Ureter (tissue), 1 donor: ENCODE results near the gene PTPRH. TPM values are rescaled to one million over a fixed set of nuclear protein-coding genes. Genes with fewer than 3 reads are reported as not detected.
"Not testable (repeated sequence)": the region's sequence is repeated elsewhere in the genome, so short reads cannot be mapped to it uniquely, and the experiment has no call there.

ENCODE experiments used
- DNase-seq: peaks from one replicate; pipeline ENCODE4 v3.0.0-alpha.2; 2020; ENCODE audit warnings: low spot score
- total RNA-seq: library from RNA; stranded (reverse); gene quantifications from one replicate; pipeline ENCODE4 v1.2.4, GENCODE V29; 2023
- donor health status: DM: yes; HTN: yes; CAD: no.

PTPRH gene
- total RNA-seq, 1 donor from 2014 or later, result 1.3 TPM

GRCh38 chr19:55186080-55186479 lies 23.2 kb downstream of the PTPRH start:
- DNase-seq, result no peak

GRCh38 chr19:55181740-55182139 lies 27.6 kb downstream of the PTPRH start:
- no peak for DNase-seq

- no peak for DNase-seq
Observed at GRCh38 chr19:55179606-55180484, 29.5 kb downstream of the PTPRH start, which contains the start of gene SYT5. TSS of gene SYT5 (minus strand) at chr19:55180289. CDS start at chr19:55179041, 1,248 bp downstream.

GRCh38 chr19:55178781-55179599 lies 30.3 kb downstream of the PTPRH start:
- DNase-seq, result no peak

- DNase-seq, result no peak
Observed at GRCh38 chr19:55176076-55176475, 33.2 kb downstream of the PTPRH start.

GRCh38 chr19:55175117-55175867 lies 34.0 kb downstream of the PTPRH start:
- DNase-seq, result no peak

GRCh38 chr19:55174425-55175116 lies 34.7 kb downstream of the PTPRH start:
- DNase-seq, result no peak

GRCh38 chr19:55173714-55174409 lies 35.4 kb downstream of the PTPRH start:
- DNase-seq, result no peak

- DNase-seq, result no peak
Observed at GRCh38 chr19:55173186-55173713, 36.1 kb downstream of the PTPRH start.

- no peak for DNase-seq
Observed at GRCh38 chr19:55172741-55173140, 36.6 kb downstream of the PTPRH start.

- not testable (repeated sequence) for DNase-seq
Observed at GRCh38 chr19:55172318-55172717, 37.0 kb downstream of the PTPRH start.

GRCh38 chr19:55171440-55171839 lies 37.9 kb downstream of the PTPRH start:
- DNase-seq, result no peak

GRCh38 chr19:55169136-55169535 lies 40.2 kb downstream of the PTPRH start:
- DNase-seq, result no peak

GRCh38 chr19:55166530-55167268 lies 42.6 kb downstream of the PTPRH start, which contains the start of gene DNAAF3:
TSS of gene DNAAF3 (minus strand) at chr19:55166613. CDS start at chr19:55166413, 200 bp downstream.
- DNase-seq, result peak; percentile 95

- DNase-seq, result peak; percentile 66
Observed at GRCh38 chr19:55165952-55166529, 43.3 kb downstream of the PTPRH start.

- no peak for DNase-seq
Observed at GRCh38 chr19:55161571-55162322, 47.6 kb downstream of the PTPRH start.

- DNase-seq, result no peak
Observed at GRCh38 chr19:55160986-55161365, 48.3 kb downstream of the PTPRH start.
